Body of pancreas (tissue), 4 donors: Measurements from ENCODE around the gene SMIM35.

ENCODE experiments used
- POLR2A ChIP-seq, 3 donors: fragments of 450-650 bp; IDR thresholded peaks; one replicate each; pipeline ENCODE4 v1.6.1; 2016; ENCODE audit warnings: antibody characterized with exemption in 3 of 3, mild to moderate bottlenecking in 2 of 3
- TF ChIP-seq, protein P1 (sequence below), 7 experiments: fragments of 450-650 bp in 4 of 7; fragments of 200-600 bp in 3 of 7; sonication (generic) in 3 of 7; IDR thresholded peaks; one replicate each; pipeline ENCODE4 v1.5.1; 2016 to 2019; ENCODE audit warnings: antibody characterized with exemption in 7 of 7

- TF ChIP-seq, protein P1, sequence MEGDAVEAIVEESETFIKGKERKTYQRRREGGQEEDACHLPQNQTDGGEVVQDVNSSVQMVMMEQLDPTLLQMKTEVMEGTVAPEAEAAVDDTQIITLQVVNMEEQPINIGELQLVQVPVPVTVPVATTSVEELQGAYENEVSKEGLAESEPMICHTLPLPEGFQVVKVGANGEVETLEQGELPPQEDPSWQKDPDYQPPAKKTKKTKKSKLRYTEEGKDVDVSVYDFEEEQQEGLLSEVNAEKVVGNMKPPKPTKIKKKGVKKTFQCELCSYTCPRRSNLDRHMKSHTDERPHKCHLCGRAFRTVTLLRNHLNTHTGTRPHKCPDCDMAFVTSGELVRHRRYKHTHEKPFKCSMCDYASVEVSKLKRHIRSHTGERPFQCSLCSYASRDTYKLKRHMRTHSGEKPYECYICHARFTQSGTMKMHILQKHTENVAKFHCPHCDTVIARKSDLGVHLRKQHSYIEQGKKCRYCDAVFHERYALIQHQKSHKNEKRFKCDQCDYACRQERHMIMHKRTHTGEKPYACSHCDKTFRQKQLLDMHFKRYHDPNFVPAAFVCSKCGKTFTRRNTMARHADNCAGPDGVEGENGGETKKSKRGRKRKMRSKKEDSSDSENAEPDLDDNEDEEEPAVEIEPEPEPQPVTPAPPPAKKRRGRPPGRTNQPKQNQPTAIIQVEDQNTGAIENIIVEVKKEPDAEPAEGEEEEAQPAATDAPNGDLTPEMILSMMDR (IDR thresholded peaks at IDR 0.05) = no peak
- TF ChIP-seq POLR2A (IDR thresholded peaks at IDR 0.05) = no peak
These were observed 2.5 kb downstream of the SMIM35 start for GRCh38 chr11:118084247-118084646.
